Esophagus mucosa (tissue), 1 donor: ENCODE measurements around the gene FHIP2A. TPM values are rescaled to one million over a fixed set of nuclear protein-coding genes. Genes with fewer than 3 reads are reported as not detected.

Experiments used
- ATAC-seq: fragments of 200-7000 bp; cut with Tn5 transposase; one replicate; pipeline ENCODE4 v1.9.1; 2020
- total RNA-seq: library from RNA; stranded (reverse); gene quantifications from one replicate; pipeline ENCODE4 v1.2.4, GENCODE V29; 2023
- donor health status: DM: yes; HTN: yes; CAD: no.

FHIP2A gene
- total RNA-seq, 1 donor from 2014 or later, result 7.9 TPM

- no peak for ATAC-seq
Measured at GRCh38 chr10:114857922-114858629, 36.5 kb downstream of the FHIP2A start.

GRCh38 chr10:114859222-114859621, 37.6 kb downstream of the FHIP2A start:
- ATAC-seq, result no peak

- ATAC-seq, result no peak
Measured at GRCh38 chr10:114862456-114862855, 40.9 kb downstream of the FHIP2A start.

DNA sequence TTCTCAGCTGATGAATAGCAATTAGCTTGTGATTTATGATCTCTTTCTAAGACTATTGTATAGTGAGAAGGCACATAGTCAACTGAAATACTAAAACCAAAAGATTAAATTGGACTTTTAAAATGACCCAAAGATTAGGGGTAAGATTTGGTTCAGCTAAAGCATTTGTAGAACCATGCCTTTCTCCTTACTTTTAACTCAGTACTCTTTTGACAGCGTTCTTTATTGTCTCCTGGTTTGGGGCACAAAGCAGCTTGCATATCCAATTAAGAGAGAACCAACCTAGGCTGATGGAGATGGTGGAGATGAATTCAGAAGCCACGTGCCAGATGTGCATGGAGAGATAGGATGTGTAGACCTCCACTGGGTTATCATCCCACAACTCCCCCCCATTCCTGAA, 45.8 kb downstream of the FHIP2A start:
- no peak for ATAC-seq

GRCh38 chr10:114868870-114869519, 47.4 kb downstream of the FHIP2A start:
- no peak for ATAC-seq

DNA sequence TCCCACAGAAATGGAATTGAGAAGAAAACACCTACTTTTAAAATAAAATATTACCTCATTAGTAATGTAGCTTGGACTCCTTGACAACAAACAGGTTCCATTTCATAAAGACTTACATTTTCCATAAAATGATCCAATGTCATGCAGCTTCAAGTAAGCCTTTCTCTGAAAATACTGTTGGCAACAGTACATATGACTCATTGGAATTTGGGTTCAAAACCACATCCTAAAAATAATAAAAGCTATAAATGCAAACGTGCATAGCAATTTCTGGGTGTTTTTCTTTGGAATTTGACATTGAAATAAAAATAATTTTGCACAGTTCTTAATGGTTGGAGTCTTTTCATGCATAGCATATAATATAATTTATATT, 47.9 kb downstream of the FHIP2A start:
- no peak for ATAC-seq

GRCh38 chr10:114870486-114870885, 48.9 kb downstream of the FHIP2A start:
- no peak for ATAC-seq

DNA sequence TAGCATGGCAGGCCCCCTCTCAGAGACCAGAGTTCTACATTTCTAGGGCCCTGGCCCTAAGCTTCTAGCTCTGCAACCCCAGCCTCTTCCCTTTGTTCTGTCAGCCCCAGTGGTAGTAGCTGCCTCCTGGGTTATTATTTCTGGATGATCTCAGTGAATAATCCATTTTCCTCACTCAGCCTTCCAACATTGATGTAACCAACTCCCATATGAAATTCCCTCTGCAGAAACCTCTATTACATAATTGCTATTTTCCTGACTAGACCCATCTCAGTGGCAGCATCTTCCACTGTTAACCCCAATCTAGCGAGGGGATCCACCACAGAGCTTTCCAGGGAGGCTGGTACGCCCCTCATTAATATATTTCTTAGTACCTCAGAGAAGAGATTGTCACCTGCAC, 49.8 kb downstream of the FHIP2A start:
- no peak for ATAC-seq

Other genes with a start within 250 kb of the FHIP2A start
- 304 TPM for gene ABLIM1, start 163.5 kb upstream of the FHIP2A start, total RNA-seq
- gene TRUB1, start 116.4 kb downstream of the FHIP2A start, total RNA-seq, result 13.6 TPM